OCI-M1 (cell line): Measurements from ENCODE around the gene RTP5.
A peak's percentile ranks its signal among the peaks of the same experiment; 100 is the strongest.

ENCODE experiments used
- DNase-seq: peaks from one replicate; lab custom pipeline; 2025; lab: John Stamatoyannopoulos, UW

RTP5 gene

GRCh38 chr2:241887806-241888522, 18.4 kb downstream of the RTP5 start:
- DNase-seq, result no peak

- DNase-seq, result no peak
Observed at GRCh38 chr2:241888641-241889040, 19.1 kb downstream of the RTP5 start.

GRCh38 chr2:241890524-241891235, 21.2 kb downstream of the RTP5 start:
- DNase-seq, result no peak

- DNase-seq, result no peak
Observed at GRCh38 chr2:241891315-241891987, 21.9 kb downstream of the RTP5 start.

- DNase-seq, result no peak
Observed at GRCh38 chr2:241891988-241892298, 22.4 kb downstream of the RTP5 start.

GRCh38 chr2:241892299-241893137, 23.0 kb downstream of the RTP5 start:
- peak; percentile 80 for DNase-seq

GRCh38 chr2:241893265-241893664, 23.7 kb downstream of the RTP5 start:
- DNase-seq, result no peak

GRCh38 chr2:241894056-241894641, 24.6 kb downstream of the RTP5 start:
- no peak for DNase-seq

- DNase-seq, result no peak
Observed at GRCh38 chr2:241894681-241895426, 25.3 kb downstream of the RTP5 start.

GRCh38 chr2:241895427-241895711, 25.8 kb downstream of the RTP5 start:
- no peak for DNase-seq

GRCh38 chr2:241895712-241896641, 26.4 kb downstream of the RTP5 start:
- DNase-seq, result peak; percentile 26

- no peak for DNase-seq
Observed at GRCh38 chr2:241896746-241897201, 27.2 kb downstream of the RTP5 start.

GRCh38 chr2:241897231-241897916, 27.8 kb downstream of the RTP5 start:
- DNase-seq, result no peak

GRCh38 chr2:241898463-241899270, 29.1 kb downstream of the RTP5 start:
- DNase-seq, result no peak

GRCh38 chr2:241900251-241901017, 30.9 kb downstream of the RTP5 start:
- no peak for DNase-seq

- no peak for DNase-seq
Observed at GRCh38 chr2:241901018-241901380, 31.5 kb downstream of the RTP5 start.

- DNase-seq, result no peak
Observed at GRCh38 chr2:241901500-241902351, 32.2 kb downstream of the RTP5 start.
